NOMO-1 treated with DMSO at 0.1 percent for 48 hours (cell line): ENCODE data around the gene NF1.
"Not testable (repeated sequence)": the region's sequence is repeated elsewhere in the genome, so short reads cannot be mapped to it uniquely, and the experiment has no call there.

Source experiments
- DNase-seq: peaks from one replicate; lab custom pipeline; 2025; ENCODE audit not compliant: unreplicated experiment; lab: John Stamatoyannopoulos, UW

The NF1 gene

DNA sequence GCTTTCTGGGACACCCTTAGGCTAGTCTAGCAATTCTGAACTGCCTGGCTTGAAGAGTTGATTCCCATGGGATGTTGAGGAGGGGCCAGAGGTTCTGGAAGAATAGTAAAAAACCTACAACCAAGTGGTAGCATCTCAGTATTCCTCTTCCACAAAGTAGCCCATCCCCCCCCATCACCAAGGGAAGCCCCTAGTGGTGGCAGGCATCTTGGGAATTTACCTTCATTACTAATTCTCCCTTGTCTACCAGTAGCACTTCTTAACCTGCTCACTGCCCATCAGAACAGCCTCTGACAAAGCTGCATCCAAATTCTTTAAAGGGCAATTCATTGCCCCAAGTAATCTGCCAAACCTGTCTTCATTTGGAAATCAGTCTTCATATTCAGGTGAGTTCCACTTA lies 283.9 kb downstream of the NF1 start:
- no peak for DNase-seq

DNA sequence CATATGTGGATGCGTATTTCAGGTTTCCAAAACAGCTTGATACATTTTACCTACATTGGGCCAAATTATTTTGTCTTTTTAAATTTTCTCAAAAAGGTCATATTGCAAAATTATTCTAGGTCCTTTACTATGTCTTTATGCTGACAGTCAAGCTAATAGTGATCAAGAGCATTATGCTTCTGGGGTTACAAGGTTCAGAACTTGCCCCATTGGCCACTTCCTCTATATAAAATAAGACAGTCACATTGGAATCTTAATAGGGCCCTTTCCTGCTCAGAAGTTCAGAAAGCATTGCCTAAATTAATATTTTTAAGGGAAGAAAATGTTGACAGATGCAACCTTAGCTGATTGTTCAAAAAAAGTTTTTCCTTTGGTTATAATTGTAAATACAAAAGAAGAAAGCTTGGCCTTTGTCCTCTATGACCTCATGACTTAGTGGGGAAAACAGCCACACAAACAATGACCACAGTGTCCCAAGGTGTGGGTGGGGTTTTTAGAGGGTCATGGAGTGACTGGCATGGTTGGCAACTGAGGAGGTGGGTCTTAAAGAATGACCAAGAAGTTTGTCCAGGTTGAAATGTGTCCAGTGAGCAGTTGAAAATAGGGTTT lies 284.9 kb downstream of the NF1 start:
- no peak for DNase-seq

DNA sequence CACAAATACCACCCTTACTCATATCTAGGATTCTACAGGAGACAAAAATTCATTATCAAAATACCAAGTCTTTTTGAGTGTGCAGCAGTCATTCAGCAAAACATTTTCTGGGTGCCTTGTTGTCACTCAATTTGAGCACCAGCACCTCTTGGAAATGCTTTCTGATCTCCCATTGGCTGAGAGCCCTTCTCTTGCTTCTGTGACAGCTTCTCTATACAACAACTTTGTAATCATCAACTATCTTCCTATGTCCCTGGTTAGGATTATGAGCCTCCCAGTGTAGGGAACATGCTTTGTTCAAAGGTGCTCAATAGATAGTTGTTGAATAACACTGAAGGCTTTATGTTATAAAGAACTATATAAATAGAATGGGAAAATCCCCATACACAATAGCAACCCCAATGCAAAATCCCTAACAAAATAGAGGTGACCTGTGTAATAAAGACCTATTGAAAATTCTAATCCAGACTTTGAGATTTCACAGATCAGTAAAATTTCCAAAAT lies 286.4 kb downstream of the NF1 start:
- DNase-seq, result no peak

DNA sequence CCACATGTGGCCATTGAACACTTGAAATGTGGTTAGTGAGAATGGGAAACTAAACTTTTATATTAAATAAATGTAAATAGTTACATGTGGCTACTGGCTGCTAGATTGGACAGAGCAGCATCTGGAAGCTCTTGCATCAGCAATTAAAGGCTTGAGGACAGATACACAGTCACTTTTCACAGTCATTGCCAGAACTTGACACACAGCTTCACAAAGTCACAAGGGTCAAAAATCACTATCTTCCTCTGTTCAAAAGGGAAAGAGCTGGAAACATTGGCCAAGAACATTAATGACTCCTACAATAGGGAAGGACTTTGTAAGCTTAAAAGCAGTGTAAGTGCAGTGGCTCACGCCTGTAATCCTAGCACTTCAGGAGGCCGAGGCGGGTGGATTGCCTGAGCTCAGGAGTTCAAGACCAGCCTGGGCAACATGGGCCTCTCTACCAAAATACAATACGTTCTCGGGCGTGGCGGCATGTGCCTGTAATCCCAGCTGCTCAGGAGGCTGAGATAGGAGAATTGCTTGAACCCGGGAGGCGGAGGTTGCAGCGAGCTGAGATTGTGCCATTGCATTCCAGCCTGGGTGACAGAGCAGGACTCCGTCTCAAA lies 288.0 kb downstream of the NF1 start:
- DNase-seq, result not testable (repeated sequence)

DNA sequence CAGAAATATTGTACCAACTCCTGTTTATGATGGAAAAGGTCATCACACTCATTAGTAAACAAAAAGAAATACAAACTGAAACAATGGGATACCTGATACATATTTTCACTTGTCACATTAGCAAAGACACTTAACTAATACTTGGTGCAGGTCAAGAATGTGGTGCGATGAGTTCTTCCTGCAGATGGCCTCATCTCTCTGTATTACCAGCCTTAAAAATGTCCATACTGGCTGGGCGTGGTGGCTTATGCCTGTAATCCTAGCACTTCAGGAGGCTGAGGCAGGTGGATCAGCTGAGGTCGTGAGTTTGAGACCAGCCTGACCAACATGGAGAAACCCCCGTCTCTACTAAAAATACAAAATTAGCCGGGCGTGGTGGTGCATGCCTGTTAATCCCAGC lies 288.7 kb downstream of the NF1 start:
- not testable (repeated sequence) for DNase-seq

DNA sequence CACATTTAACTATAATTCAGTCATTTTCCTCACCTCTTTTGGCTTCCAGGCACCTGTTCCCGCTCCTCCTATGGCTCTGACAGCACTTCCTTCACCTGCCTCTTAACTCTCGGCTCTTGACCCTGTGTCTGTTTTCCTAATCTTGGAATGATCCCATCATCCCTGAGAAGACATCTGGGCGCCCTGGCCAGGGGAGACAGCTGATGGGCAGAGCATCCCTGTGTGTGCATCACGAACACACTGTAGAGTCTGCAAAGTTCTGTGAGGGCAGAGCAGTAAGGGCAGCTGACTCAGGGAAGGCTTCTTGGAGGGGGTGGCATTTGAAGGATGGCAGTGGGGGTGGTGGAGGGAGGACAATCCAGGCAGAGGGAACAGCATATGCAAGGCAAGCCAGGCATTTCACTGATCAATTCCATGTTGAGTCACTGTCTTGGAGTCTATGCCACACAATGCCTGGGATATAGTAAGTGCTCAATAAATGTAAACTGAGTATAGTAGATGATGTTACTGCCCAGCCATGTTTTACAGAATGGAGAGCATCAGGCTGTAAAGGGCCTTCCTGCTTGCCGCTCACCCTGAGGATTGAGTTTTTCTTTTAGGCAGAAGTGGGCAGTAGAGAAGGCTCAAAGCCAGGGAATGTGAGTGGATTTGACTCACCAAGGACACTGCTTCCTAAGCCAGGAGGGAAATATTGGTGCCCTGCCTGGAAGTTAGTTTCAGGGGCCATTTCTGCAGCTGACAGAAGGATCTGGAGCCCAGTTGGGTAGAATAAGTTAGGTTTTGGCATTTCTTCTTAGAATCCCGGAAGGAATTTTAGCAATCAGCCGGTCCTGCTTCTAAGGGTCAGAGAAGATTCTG lies 290.9 kb downstream of the NF1 start:
- no peak for DNase-seq

DNA sequence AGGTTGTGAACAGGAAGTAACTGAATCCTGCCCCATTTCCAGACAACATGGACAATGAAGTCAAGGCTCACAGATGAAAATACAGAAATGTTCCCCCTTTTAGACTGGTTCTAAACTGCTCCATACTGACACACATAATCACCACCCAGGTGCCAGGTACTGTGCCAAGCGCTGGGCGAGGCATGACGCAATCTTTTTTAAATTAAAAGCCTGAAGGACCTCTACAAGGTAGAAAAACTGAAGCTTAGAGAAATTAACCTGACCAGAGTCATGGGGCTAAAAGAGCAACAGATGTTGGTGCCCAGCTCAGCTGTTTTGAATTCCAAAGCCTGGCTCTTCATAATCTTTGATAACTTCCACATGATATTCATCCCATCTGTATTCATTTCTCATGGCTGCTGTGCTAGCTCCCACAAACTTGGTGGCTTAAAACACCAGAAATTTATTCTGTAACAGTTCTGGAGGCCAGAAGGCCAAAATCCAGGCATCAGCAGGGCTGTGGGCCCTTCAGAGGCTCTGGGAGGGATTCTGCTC lies 291.8 kb downstream of the NF1 start:
- no peak for DNase-seq

DNA sequence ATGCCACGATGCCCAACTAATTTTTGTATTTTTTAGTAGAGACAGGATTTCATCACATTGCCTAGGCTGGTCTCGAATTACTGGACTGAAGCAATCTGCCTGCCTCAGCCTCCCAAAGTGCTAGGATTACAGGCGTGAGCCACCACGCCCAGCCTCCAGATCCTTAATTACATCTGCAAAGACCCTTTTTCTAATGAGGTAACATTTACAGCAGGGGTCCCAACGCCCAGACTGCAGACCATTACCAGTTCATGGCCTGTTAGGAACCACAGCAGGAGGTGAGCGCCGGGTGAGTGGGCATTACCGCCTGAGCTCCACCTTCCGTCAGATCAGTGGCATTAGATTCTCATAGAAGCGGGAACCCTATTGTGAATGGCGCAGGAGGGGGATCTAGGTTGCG lies 292.7 kb downstream of the NF1 start:
- DNase-seq, result no peak

DNA sequence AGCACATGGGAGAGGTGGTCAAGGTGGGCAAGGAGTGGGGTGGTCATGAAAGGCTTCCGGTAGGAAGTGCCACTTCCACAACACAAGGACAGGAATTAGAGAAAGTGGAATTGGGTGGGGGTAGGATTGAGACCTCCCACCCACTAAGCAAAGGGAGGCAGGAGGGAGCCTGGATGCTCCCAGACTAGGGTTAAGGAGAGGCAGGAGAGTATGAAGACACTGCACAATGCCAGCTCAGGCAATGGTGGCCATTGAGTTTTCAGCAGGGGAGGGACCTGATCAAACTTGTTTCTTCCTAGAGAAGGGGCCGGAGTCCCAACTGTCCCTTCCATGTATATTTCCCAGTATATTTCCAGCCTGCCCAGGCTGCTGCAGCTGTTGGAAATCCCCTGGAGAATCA lies 293.6 kb downstream of the NF1 start:
- no peak for DNase-seq

DNA sequence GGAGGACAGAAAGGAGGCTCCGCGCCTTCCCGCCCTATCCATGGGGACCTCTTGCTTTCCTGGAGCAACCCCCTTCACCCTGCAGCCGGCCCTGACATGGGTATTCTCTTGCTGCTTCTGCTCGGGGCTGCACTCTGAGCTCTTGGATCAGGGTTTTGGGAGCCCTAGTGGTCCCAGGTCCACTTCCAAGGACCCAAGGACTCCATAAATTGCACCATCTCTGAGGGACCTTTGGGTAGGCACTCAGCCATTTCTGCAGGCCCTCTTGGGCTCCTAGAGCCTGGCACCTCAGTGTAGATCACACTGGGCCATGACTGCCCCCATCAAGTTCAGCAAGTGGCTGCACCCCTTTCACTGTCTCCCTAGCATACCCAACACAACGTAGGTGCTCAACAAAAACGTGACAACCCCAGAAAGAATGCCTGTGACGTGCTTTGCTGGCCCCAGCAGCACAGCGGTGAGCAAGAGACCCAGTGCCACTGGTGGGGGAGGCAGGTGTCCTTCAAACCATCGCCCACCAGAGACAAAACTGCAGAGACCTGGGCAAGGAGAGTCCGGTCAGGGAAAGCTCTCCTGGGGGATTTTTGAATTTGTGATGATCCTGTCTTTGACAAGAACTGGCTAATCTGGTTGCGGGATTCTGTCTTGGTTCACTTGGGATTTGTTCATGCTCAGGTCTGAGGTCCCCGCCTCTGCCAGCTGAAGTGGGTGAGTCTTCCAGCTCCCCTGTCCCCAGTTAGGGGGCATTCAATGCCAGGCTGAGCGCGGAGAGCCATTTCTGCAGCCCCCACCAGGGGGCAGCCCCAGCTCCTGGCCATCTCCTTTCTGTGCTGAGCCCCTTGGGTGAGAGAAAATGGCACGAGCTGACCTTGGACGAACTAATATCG lies 294.2 kb downstream of the NF1 start:
- DNase-seq, result peak; percentile 36

DNA sequence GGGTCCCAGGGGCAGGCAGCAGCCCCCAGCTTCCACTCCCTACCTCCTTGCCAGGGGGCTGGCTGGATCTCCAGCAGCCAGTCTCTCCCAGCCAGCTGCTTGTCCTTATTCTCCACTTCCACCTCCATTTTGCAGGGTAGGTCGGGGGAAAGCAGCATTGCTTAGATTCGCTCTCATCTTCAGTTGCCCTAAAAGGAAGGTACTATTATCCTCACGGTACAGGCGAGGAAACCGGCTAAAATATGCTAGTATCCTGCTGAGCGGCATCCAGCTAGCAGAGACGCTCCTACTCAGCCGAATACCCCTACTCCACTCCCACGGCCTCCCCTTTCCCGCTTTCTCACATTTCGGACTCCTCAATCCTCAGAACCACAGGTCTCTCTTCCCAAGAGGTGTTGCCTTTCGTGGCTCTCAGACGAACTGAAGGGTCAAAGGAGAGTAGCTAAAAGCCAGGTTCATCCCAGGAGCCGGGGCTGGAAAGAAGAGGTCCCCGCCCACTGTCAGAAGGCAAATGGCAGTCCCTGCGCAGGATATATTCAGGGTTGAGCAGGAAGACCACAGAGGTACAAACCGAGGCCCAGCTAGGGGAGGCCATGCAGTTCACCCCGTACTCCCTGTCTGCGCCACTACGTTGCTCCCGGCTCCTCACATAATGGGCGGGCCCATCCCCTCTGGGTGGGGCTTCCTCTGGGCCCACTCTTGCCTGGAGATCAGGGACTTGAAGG lies 295.0 kb downstream of the NF1 start:
- no peak for DNase-seq

DNA sequence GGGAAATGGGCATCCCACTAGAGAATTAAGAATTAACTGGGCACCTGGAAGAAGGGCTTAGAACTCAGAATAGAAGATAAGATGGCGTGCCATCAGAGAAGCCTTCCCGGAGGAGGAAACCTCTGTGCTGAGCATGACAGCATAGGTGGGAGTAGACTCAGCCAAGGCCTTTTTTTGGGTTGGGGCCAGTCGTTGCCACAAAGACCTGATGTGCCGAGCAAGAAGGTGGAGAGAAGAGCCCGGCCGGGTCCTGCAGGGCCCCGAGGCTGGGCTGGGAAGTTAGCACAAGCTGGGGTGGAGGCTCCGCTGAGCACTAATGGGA lies 295.6 kb downstream of the NF1 start:
- DNase-seq, result no peak

DNA sequence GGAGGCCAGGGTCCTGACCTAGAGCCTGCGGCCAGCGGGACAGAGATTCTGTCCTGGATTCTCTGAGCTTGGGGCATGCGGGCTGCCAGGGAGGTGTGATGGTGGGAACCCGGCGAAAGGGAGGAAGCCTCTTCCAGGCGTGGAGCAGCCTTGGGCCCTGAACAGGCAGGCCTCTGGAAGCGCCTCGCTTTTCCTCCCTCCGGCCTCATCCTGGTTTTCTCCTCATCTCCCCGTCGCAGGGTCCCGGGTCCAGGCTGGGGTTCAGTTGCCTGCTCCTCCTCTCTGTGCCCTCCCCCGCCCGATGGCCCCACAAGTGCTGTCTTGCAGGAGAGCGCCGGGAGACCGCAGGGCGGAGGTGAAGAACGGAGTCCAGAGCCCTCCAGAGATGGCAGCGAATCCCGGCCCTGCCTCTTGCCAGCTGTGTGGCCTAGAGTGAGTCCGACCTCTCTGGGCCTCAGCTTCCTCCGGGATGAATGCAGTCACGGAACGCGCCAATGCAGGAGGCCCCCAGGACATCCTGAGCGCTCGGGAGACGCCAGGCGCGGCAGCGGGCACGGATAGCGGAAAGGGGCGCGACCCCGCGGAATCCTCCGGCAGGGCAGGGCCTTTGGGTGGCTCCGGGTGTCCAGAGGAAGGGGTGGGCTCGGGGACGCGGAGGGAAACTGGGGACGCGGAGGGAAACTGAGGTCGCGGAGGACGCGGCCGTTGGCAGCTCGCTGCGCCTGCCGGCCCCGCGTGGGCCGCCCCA lies 296.1 kb downstream of the NF1 start:
- DNase-seq, result peak; percentile 32

DNA sequence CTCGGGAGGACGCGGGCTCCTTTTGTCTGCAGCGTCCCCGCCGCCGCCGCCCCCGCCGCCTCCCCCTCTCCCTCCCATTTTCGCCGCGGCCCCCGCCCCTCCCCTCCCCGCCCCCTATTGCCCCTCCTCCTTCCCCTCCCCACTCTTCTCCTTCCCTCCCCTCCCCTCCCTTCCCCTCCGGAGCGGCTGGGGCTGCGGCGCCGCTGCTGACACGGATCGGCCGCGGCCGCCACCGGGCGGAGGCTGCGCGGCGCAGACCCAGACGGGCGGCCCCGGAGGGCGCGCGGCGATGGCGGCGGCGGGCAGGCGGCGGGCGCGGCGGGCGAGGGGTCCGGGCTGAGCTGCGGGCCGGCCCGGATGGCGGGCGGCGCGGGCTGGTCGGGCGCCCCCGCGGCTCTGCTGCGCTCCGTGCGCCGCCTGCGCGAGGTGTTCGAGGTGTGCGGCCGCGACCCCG lies 296.7 kb downstream of the NF1 start, which contains the start of gene RAB11FIP4:
Gene RAB11FIP4, plus strand, starts transcription at position 180 of the 454 bp plus-strand sequence. Its CDS starts 178 bp downstream, at position 358.
- DNase-seq, result no peak

DNA sequence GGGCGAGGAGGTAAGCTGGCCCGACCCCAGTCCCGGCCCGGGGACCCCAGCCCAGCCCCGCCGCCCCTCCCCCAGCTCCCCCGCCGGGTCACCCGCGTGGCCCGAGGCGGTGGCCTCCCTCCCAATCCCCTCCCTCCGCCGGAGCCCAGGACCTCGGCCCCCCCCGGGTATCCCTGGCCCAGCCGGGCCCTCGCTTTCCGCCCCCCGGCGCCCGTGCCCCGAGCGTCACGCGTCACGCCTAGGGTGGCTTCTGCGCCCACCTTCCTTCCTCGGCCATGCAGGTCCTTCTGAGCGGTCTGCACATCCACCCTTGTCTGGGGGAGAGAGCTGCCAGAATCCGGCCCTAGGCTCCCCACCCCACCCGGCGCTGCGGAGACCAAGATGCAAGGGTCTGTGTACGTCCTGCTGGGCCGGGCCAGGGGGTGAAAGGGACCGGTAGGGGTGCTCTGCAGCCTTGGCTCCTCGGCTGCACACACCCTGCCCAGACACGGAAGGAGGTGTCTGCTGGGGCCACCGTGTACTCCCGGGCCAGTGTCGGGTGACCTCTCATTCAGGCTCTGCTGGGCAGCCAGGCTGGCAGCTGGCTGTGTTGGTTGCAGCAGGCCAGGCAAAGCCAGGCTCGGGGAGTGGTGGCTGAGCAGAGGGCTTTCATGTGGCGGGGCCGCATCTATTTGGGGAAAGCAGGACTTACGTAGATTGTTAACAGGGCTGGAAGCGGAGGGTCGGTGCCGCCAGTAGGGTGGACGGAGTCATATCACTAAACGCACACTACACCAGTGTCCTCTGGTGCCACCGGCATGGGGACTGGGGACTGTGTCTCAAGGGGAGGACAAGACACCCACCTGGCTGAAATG lies 297.5 kb downstream of the NF1 start:
- no peak for DNase-seq

DNA sequence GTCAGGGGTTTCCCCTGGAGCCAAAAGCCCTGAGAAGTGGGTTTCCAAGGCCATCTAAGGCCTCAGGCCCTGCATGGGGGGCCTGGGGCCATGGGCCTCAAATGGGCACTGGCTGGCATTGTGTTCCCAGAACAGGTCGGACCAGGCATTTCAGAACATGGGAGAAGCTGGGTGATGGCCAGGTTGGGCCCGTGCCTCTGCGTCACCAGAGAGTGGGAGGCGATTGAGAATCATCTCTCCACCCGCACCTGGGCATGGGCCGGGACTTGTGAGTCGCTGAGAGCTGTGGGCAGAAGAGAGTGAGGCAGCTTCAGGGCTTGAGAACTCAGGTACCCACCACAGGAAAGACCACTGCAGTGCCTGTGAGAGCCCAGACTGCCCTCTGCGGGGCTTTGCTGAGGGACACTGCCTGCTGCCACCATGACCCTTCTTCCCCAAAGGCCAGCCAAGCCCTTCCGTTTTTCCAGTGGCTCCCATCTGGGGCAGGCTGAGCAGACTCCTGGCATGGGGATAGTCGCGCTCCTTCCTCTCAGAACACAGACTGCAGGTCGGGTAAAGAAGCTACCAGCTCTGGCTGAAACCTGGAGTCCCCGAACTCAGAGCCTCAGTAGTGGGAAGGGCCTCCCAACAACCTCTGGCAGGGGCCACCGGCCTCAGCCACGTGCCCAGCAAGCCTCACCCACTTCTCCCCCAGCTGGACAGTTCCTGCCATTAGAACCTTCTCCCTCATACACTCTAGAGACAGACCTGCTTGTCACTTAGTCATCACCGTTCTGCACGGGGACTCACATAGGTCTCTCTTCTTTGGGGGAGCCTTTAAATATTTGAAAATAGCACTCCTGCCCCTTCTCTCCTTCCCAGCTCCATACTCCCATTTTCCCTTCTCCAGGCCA lies 298.3 kb downstream of the NF1 start:
- no peak for DNase-seq

DNA sequence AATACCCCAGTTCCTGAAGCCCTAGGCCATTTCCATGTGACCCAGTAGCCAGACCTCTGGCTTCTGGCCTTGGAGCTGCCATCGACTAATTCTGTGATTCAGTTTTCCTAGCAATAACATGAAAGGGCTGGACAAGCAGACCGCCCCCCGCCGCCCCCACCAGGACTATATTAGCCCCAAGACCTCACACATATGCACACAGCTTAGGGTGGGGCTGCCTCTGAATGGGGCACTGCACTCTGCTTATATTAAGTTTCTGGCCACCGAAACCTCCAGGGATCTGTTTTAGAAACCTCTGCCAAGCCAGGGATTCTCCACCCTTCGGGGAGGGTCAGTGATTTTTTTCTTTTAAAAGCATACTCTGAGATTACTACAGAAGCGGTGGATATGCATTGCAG lies 299.0 kb downstream of the NF1 start:
- no peak for DNase-seq
